ENCODE measurements around the gene GRIN2D.

The GRIN2D gene

DNA sequence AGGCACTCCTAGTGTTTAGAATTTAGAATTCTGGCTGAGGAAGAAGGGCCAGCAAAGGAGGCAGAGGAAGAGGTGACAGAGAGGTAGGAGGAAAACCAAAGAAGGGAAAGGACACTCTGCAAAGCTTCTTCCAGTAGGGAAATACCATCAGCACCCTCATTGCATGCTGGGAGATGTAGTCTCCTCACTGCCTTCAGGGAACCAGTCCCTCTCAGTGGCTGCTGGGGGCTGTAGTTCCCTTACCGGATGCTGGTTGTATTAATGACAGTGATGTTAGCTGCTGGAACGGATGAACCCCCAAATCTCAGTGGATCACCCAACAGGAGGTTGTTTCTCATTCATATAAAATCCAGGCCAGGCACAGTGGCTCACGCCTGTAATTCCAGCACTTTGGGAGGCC is 10.1 kb downstream of the GRIN2D start (continued):
- TF ChIP-seq, protein P1, sequence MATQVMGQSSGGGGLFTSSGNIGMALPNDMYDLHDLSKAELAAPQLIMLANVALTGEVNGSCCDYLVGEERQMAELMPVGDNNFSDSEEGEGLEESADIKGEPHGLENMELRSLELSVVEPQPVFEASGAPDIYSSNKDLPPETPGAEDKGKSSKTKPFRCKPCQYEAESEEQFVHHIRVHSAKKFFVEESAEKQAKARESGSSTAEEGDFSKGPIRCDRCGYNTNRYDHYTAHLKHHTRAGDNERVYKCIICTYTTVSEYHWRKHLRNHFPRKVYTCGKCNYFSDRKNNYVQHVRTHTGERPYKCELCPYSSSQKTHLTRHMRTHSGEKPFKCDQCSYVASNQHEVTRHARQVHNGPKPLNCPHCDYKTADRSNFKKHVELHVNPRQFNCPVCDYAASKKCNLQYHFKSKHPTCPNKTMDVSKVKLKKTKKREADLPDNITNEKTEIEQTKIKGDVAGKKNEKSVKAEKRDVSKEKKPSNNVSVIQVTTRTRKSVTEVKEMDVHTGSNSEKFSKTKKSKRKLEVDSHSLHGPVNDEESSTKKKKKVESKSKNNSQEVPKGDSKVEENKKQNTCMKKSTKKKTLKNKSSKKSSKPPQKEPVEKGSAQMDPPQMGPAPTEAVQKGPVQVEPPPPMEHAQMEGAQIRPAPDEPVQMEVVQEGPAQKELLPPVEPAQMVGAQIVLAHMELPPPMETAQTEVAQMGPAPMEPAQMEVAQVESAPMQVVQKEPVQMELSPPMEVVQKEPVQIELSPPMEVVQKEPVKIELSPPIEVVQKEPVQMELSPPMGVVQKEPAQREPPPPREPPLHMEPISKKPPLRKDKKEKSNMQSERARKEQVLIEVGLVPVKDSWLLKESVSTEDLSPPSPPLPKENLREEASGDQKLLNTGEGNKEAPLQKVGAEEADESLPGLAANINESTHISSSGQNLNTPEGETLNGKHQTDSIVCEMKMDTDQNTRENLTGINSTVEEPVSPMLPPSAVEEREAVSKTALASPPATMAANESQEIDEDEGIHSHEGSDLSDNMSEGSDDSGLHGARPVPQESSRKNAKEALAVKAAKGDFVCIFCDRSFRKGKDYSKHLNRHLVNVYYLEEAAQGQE (tag by site-specific recombination; IDR thresholded peaks at IDR 0.05), result no peak
- no peak for TF ChIP-seq ZNF274 (IDR thresholded peaks at IDR 0.05; ENCODE audit: low read length)
- no peak for TF ChIP-seq ZNF274 (tag by site-specific recombination; IDR thresholded peaks at IDR 0.05; ENCODE audit: borderline replicate concordance)
- no peak for TF ChIP-seq ZNF747 (tag by site-specific recombination; IDR thresholded peaks at IDR 0.05)
- TF ChIP-seq ZNF140 (tag by site-specific recombination; IDR thresholded peaks at IDR 0.05), result no peak
- no peak for TF ChIP-seq ZBTB7A (tag by site-specific recombination; IDR thresholded peaks at IDR 0.05; ENCODE audit: low read depth)
- no peak for TF ChIP-seq ZNF366 (tag by site-specific recombination; conservative IDR thresholded peaks at IDR 0.05)
- TF ChIP-seq, protein P2, sequence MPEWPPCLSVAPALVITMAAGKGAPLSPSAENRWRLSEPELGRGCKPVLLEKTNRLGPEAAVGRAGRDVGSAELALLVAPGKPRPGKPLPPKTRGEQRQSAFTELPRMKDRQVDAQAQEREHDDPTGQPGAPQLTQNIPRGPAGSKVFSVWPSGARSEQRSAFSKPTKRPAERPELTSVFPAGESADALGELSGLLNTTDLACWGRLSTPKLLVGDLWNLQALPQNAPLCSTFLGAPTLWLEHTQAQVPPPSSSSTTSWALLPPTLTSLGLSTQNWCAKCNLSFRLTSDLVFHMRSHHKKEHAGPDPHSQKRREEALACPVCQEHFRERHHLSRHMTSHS (tag by site-specific recombination; IDR thresholded peaks at IDR 0.05), result no peak
- TF ChIP-seq KLF8 (tag by site-specific recombination; IDR thresholded peaks at IDR 0.05), result no peak
- no peak for TF ChIP-seq ZNF132 (tag by site-specific recombination; IDR thresholded peaks at IDR 0.05; ENCODE audit: borderline replicate concordance)
- TF ChIP-seq, protein P3, sequence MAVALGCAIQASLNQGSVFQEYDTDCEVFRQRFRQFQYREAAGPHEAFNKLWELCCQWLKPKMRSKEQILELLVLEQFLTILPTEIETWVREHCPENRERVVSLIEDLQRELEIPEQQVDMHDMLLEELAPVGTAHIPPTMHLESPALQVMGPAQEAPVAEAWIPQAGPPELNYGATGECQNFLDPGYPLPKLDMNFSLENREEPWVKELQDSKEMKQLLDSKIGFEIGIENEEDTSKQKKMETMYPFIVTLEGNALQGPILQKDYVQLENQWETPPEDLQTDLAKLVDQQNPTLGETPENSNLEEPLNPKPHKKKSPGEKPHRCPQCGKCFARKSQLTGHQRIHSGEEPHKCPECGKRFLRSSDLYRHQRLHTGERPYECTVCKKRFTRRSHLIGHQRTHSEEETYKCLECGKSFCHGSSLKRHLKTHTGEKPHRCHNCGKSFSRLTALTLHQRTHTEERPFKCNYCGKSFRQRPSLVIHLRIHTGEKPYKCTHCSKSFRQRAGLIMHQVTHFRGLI (tag by site-specific recombination; IDR thresholded peaks at IDR 0.05), result no peak
- TF ChIP-seq ZBTB20 (tag by site-specific recombination; IDR thresholded peaks at IDR 0.05), result no peak; the same call in 1 of the 2 replicates
- TF ChIP-seq ZBTB17 (tag by site-specific recombination; IDR thresholded peaks at IDR 0.05), result peak; percentile 72
- TF ChIP-seq ZNF48 (tag by site-specific recombination; IDR thresholded peaks at IDR 0.05), result no peak
- TF ChIP-seq, protein P4, sequence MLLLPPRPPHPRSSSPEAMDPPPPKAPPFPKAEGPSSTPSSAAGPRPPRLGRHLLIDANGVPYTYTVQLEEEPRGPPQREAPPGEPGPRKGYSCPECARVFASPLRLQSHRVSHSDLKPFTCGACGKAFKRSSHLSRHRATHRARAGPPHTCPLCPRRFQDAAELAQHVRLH (tag by site-specific recombination; IDR thresholded peaks at IDR 0.05), result 0 out of 2 replicates have a peak, but pooled peaks have one; percentile 7
- no peak for TF ChIP-seq ZNF302 (tag by site-specific recombination; IDR thresholded peaks at IDR 0.05; ENCODE audit: low read depth)
- TF ChIP-seq, protein P5, sequence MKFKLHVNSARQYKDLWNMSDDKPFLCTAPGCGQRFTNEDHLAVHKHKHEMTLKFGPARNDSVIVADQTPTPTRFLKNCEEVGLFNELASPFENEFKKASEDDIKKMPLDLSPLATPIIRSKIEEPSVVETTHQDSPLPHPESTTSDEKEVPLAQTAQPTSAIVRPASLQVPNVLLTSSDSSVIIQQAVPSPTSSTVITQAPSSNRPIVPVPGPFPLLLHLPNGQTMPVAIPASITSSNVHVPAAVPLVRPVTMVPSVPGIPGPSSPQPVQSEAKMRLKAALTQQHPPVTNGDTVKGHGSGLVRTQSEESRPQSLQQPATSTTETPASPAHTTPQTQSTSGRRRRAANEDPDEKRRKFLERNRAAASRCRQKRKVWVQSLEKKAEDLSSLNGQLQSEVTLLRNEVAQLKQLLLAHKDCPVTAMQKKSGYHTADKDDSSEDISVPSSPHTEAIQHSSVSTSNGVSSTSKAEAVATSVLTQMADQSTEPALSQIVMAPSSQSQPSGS (tag by site-specific recombination; IDR thresholded peaks at IDR 0.05; ENCODE audit: low read depth), result no peak
- peak; percentile 65 for TF ChIP-seq SP3 (tag by site-specific recombination; IDR thresholded peaks at IDR 0.05)
- TF ChIP-seq ZXDB (tag by site-specific recombination; IDR thresholded peaks at IDR 0.05), result peak; percentile 57; the same call in 1 of the 2 replicates
- no peak for TF ChIP-seq ZNF830 (tag by site-specific recombination; IDR thresholded peaks at IDR 0.05; ENCODE audit: low read depth)
- no peak for TF ChIP-seq ZNF23 (tag by site-specific recombination; IDR thresholded peaks at IDR 0.05; ENCODE audit: borderline replicate concordance)
- TF ChIP-seq ZNF777 (tag by site-specific recombination; IDR thresholded peaks at IDR 0.05; ENCODE audit: borderline replicate concordance), result no peak
- TF ChIP-seq HOXA7 (CRISPR knock-in tag; IDR thresholded peaks at IDR 0.05; ENCODE audit: borderline replicate concordance), result no peak
- no peak for TF ChIP-seq KLF16 (tag by site-specific recombination; IDR thresholded peaks at IDR 0.05)
- peak; percentile 89 for TF ChIP-seq ZNF335 (tag by site-specific recombination; conservative IDR thresholded peaks at IDR 0.05)
- TF ChIP-seq, protein P6, sequence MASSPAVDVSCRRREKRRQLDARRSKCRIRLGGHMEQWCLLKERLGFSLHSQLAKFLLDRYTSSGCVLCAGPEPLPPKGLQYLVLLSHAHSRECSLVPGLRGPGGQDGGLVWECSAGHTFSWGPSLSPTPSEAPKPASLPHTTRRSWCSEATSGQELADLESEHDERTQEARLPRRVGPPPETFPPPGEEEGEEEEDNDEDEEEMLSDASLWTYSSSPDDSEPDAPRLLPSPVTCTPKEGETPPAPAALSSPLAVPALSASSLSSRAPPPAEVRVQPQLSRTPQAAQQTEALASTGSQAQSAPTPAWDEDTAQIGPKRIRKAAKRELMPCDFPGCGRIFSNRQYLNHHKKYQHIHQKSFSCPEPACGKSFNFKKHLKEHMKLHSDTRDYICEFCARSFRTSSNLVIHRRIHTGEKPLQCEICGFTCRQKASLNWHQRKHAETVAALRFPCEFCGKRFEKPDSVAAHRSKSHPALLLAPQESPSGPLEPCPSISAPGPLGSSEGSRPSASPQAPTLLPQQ (tag by site-specific recombination; IDR thresholded peaks at IDR 0.05), result peak; percentile 17; the same call in 1 of the 2 replicates
- TF ChIP-seq WT1 (tag by site-specific recombination; IDR thresholded peaks at IDR 0.05), result no peak
- TF ChIP-seq ZNF629 (tag by site-specific recombination; IDR thresholded peaks at IDR 0.05), result no peak
- TF ChIP-seq MZF1 (tag by site-specific recombination; IDR thresholded peaks at IDR 0.05; ENCODE audit: borderline replicate concordance), result no peak
- TF ChIP-seq KLF9 (tag by site-specific recombination; IDR thresholded peaks at IDR 0.05; ENCODE audit: low read depth), result no peak
- no peak for TF ChIP-seq ZNF670 (tag by site-specific recombination; IDR thresholded peaks at IDR 0.05; ENCODE audit: low read depth)
- no peak for TF ChIP-seq ZNF658 (tag by site-specific recombination; IDR thresholded peaks at IDR 0.05)
- no peak for TF ChIP-seq BCL11A (tag by site-specific recombination; IDR thresholded peaks at IDR 0.05; ENCODE audit: low read depth)
- no peak for TF ChIP-seq ZNF16 (tag by site-specific recombination; IDR thresholded peaks at IDR 0.05; ENCODE audit: low read depth)
